NCI-H1092 treated with DMSO at 0.1 percent for 48 hours (cell line): ENCODE data around the gene KLRF2.
"Not testable (repeated sequence)": the region's sequence is repeated elsewhere in the genome, so short reads cannot be mapped to it uniquely, and the experiment has no call there.

Experiments used
- DNase-seq: peaks from one replicate; lab custom pipeline; 2025; lab: John Stamatoyannopoulos, UW

The KLRF2 gene

GRCh38 chr12:9881246-9881645 is at the start of gene KLRF2:
Gene KLRF2 (plus strand): TSS chr12:9881489. CDS start chr12:9881596, 107 bp downstream.
- DNase-seq = no peak

GRCh38 chr12:9831720-9832119 is 49.6 kb upstream of the KLRF2 start:
- no peak for DNase-seq

GRCh38 chr12:9843407-9843806 is 37.9 kb upstream of the KLRF2 start:
- DNase-seq = no peak

GRCh38 chr12:9848899-9849298 is 32.4 kb upstream of the KLRF2 start:
- DNase-seq = no peak

GRCh38 chr12:9851050-9851449 is 30.2 kb upstream of the KLRF2 start:
- no peak for DNase-seq

- no peak for DNase-seq
These were observed 29.4 kb upstream of the KLRF2 start for GRCh38 chr12:9851927-9852326.

GRCh38 chr12:9856151-9856550 is 25.1 kb upstream of the KLRF2 start:
- DNase-seq = no peak

GRCh38 chr12:9856894-9857293 is 24.4 kb upstream of the KLRF2 start:
- DNase-seq = no peak

GRCh38 chr12:9858135-9858534 is 23.2 kb upstream of the KLRF2 start:
- no peak for DNase-seq

GRCh38 chr12:9864913-9865675 is 16.2 kb upstream of the KLRF2 start:
- DNase-seq = no peak

- no peak for DNase-seq
These were observed 14.4 kb upstream of the KLRF2 start for GRCh38 chr12:9866860-9867269.

GRCh38 chr12:9867531-9867930 is 13.8 kb upstream of the KLRF2 start:
- DNase-seq = no peak

- no peak for DNase-seq
These were observed 12.9 kb upstream of the KLRF2 start for GRCh38 chr12:9868311-9868801.

GRCh38 chr12:9868951-9869306 is 12.4 kb upstream of the KLRF2 start:
- no peak for DNase-seq

GRCh38 chr12:9869307-9870161 is 11.8 kb upstream of the KLRF2 start, which contains the start of gene CLEC2B:
Gene CLEC2B (minus strand): TSS chr12:9869354.
- DNase-seq = no peak

- no peak for DNase-seq
These were observed 10.9 kb upstream of the KLRF2 start for GRCh38 chr12:9870286-9870866.

- DNase-seq = no peak
These were observed 9.1 kb upstream of the KLRF2 start for GRCh38 chr12:9872162-9872561.

- DNase-seq = no peak
These were observed 8.5 kb upstream of the KLRF2 start for GRCh38 chr12:9872742-9873141.

- DNase-seq = not testable (repeated sequence)
These were observed 5.2 kb upstream of the KLRF2 start for GRCh38 chr12:9876120-9876519.

- no peak for DNase-seq
These were observed 684 bp upstream of the KLRF2 start for GRCh38 chr12:9880532-9881078.

GRCh38 chr12:9881988-9882387 is 699 bp downstream of the KLRF2 start:
- DNase-seq = no peak

GRCh38 chr12:9883175-9883574 is 1.9 kb downstream of the KLRF2 start:
- DNase-seq = no peak
